ENCODE data around the gene ACADL.
A peak's percentile ranks its signal among the peaks of the same experiment; 100 is the strongest.
"Not testable (repeated sequence)": the region's sequence is repeated elsewhere in the genome, so short reads cannot be mapped to it uniquely, and the experiment has no call there.

The ACADL gene

DNA sequence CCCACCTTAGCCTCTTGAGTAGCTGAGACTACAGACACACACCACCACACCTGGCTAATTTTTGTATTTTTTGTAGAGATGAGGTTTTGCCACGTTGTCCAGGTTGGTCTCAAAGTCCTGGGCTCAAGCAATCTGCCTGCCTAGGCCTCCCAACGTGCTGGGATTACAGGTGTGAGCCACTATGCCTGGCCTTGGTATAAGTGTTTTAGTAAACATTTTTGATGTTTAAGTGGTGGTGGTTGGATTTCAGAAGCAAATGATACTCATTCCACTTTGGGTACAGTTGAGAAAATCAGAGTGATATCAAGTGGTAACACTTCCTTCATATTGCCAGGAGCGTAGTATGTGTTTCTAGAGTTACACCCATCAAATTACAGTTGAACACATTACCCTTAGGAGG, 25.4 kb downstream of the ACADL start:
- no peak for DNase-seq

- DNase-seq = no peak
Observed at GRCh38 chr2:210199186-210199765, 26.0 kb downstream of the ACADL start.

- no peak for DNase-seq
Observed at GRCh38 chr2:210198326-210198725, 26.9 kb downstream of the ACADL start.

DNA sequence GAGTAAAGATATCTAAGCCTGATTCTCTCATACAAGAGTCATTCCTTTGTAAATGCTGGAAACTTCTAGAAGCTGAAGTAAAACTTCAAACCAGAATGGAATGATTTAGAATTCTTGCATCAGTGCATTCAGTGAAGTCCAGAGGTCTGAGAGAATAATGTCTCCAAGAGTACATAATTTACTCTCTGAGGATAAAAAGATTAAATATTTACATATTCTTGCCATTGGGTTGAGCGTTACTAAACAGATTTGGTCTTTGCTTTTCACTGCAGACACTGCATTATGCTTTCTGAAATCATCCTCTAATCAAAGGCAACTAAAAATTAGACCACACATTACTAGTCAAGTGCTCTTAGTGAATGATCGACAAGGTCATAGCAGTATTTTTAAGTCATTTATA, 27.5 kb downstream of the ACADL start:
- no peak for DNase-seq

GRCh38 chr2:210195101-210195852, 30.0 kb downstream of the ACADL start:
- DNase-seq = no peak

DNA sequence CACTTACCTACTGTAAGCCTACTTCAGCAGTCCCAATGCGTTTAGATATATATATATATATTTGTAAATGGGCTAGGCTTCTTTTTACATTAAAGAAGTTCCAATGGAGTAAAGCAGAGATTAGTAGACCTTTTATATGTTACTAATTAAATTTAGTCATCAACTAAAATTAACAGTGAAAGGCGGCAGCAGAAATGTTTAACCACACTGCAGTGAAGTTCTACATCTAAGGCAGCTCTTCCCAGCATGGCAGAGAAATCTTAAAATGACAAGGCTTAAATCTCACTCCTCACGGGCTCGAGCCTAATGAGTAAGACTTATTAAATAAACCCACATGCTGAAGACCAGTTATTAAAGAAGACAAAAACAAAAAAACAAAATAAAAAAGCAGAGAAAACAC, 34.9 kb downstream of the ACADL start:
- no peak for DNase-seq

DNA sequence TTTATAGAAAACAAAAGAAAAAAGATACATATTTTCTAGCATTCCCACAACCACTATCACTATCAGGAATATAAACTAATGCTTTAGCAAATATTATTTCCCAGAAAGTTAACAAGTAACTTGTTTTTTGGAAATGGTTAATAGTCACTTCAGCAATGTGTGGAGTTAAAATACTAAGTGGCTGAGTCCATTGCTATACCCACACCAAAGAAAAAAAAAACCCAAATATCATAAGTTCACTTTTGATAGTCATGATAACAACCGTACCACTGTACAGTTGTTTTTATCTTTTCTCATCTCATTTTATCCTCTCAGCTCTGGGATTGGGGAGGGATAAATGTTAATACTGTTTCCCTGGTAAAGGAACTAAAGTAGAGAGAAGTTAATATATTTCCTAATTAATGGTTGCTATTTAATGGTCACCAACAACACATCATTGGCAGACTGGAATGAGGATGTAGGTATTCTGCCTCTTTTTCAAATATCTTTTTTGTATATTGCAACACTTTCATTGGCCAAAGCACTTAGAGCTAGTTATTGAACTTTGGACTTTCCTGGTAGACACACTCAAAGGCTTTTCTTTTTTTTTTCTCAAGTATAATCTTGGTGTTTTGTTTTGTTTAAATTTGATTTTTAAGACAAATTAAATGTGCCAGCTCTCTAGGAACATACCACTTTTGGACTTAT, 35.7 kb downstream of the ACADL start:
- DNase-seq = no peak

- no peak for DNase-seq
Observed at GRCh38 chr2:210188755-210189154, 36.5 kb downstream of the ACADL start.

DNA sequence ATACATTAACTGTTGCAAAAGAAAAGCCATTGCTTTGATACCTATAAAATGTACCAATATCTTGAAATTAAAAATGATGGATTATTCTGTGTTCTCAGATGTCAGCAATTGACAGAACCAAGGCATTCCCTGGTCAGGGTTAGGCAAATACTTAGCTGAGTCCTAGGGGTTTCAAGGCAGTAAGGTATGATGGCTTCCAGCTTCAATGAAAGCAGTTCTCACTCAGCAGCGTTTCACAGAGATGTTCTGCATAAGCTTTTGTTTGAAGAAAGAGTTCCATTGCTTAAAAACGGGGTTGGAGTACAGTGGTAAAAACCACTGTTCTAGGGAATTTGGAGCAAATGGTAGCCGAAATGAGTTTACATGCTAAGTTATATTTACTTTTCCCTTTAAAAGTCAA, 37.1 kb downstream of the ACADL start:
- no peak for DNase-seq

DNA sequence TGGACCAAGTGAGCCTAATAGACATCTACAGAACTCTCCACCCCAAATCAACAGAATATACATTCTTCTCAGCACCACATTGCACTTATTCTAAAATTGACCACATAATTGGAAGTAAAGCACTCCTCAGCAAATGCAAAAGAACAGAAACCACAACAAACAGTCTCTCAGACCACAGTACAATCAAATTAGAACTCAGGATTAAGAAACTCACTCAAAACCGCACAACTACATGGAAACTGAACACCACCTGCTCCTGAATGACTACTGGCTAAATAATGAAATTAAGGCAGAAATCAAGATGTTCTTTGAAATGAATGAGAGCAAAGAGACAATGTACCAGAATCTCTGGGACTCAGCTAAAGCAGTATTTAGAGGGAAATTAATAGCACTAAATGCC, 41.3 kb downstream of the ACADL start:
- not testable (repeated sequence) for DNase-seq

GRCh38 chr2:210181606-210182088, 43.6 kb downstream of the ACADL start:
- peak; percentile 45 for DNase-seq

- DNase-seq = not testable (repeated sequence)
Observed at GRCh38 chr2:210181033-210181605, 44.1 kb downstream of the ACADL start.

DNA sequence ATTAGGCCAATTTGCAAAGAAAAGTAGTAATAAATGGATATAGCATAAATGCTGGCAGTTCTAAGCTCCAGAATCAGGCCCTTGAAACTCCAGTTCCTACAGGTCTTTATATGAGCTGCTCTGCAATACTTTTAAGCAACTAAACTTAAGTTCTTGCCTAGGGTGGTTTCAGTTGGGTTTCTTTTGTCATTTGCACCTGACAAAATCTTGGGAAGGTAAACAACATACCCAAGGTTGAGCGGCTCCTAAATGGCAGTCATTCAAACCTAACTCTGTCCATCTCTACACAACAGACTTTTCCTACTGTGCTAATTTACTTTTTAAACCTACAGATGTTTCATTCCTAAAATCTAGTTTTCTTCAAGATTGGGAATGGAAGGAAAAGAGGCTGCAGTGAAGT, 44.8 kb downstream of the ACADL start:
- DNase-seq = no peak

DNA sequence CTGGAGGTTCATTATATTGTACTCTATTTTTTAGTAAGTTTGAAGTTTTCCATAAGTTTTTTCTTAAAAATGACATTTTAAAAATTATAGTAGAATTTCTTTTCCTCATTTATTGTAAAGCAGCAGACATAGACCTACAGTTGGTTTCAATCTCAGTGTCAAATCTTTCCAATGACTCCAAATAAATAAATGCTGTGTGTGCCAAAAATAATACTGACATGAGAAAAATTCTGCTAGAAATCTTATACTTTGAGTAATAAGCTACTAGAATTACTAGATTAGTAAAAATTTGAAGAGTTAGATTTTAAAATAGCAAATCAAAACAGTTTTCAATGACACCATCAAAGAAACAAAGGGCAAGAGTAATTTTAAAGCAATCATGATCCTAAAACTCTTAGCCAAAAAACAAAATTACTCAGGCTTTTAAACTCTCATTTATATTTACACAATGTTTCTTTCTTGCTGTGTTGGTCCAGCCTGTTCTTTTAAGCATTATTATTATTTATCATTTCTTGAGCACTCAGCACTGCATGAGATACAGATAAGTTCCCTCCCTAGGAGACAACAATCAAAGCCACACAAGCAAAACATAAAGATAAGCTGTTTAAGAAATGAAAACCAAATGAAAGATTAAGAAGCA, 45.8 kb downstream of the ACADL start:
- no peak for DNase-seq

- no peak for DNase-seq
Observed at GRCh38 chr2:210177769-210178168, 47.5 kb downstream of the ACADL start.

GRCh38 chr2:210177115-210177514, 48.1 kb downstream of the ACADL start:
- not testable (repeated sequence) for DNase-seq

DNA sequence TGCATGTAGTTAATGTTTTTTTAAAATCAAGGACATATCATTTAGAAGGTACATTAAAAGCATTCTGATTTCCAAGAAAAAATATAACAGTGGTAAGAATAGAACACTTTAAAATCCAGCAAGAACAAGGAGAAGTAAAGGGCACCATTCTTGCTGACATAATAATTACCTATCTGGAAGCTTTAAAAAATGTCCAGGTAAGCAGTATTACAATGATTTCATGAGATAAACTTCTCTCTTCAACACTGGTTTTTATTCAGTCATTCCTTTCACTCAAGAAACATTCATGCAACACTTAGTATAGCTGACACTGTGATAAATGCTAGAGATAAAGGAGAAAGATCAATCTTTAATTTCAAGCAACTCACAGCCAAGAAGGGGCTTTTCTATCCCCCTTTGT, 51.2 kb downstream of the ACADL start:
- no peak for DNase-seq

DNA sequence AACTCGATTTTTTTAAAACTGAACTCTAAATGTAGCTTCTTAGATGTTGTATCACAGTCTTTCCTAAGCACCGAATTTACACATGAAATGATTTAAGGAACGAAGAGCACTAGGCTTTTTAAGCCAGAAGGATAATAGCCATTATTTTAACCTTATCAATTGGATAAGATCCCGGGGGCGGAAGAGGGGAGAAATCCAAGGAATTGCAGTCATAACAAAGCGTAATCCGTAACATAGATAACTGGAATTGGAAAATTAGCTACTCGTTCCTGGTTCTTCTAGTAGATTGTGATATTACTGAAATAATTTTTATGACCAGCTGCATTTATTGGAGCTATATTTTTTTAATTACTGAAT, 53.0 kb downstream of the ACADL start:
- DNase-seq = no peak

- DNase-seq = peak; percentile 99
Observed at GRCh38 chr2:210171309-210172218, 53.7 kb downstream of the ACADL start, which contains the start of gene KANSL1L. TSS of gene KANSL1L (minus strand) at chr2:210171409. CDS start at chr2:210154582, 16,827 bp downstream.

GRCh38 chr2:210170446-210171303, 54.6 kb downstream of the ACADL start:
- DNase-seq = peak; percentile 97

GRCh38 chr2:210170196-210170445, 55.1 kb downstream of the ACADL start:
- no peak for DNase-seq

Measured in CD4-positive, alpha-beta T cell treated with Interleukin-17A for 4 hours (primary cell).